ENCODE data around the gene CD96.

DNA sequence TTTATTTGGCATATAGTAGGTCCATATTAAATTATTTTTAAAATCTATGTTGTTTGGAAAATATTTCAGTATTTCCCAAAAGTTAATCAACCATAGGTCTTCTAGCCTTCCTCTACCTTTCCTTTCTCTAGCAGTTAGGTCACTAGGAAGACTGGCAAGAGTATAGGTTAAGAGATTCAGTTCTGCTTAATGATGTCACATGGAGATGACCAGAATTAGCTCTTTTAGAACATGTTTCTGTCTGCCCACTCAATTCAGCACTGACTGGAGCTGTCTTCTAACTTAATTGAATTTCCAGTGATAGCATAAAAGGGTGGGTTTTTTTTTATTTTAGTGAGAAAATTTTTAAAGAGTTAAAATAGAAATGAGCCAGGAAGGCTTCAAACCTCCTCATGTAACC, 76.9 kb downstream of the CD96 start:
- no peak for TF ChIP-seq CTCF (IDR thresholded peaks at IDR 0.05)
- no peak for TF ChIP-seq POLR2A (IDR thresholded peaks at IDR 0.05)

Measured in tibial nerve (tissue), 3 donors.